HCT116 (cell line): ENCODE results near the gene TSPO. TPM values are rescaled to one million over a fixed set of nuclear protein-coding genes. Genes with fewer than 3 reads are reported as not detected.

Experiments
- ATAC-seq: fragments of 200-7000 bp; cut with Tn5 transposase; 2 replicates; pipeline ENCODE4 v1.9.1; 2020; ENCODE audit warnings: mild to moderate bottlenecking, moderate library complexity
- BruUV-seq: library from RNA; stranded (reverse); fragments of 400-500 nt; replicated peaks from 2 replicates; lab custom pipeline; 2021; lab: Mats Ljungman, UMichigan
- CTCF ChIA-PET: fragments of 300-600 bp; sonication (Branson Sonifier 250); formaldehyde crosslinking; loops from one replicate; lab custom pipeline; 2021; ENCODE audit warnings: antibody characterized with exemption; lab: Charles Lee
- POLR2A ChIA-PET: fragments of 300-600, 350-600 bp; sonication (Branson Sonifier 250); formaldehyde crosslinking; loops from one replicate; lab custom pipeline; 2021; ENCODE audit warnings: antibody characterized with exemption; lab: Charles Lee
- RAD21 ChIA-PET, 2 experiments: fragments of 300-600 bp; sonication (Branson Sonifier 250); formaldehyde crosslinking; loops; one replicate each; lab custom pipeline; 2023; ENCODE audit warnings: low total read pairs in 2 of 2; ENCODE audit not compliant: uncharacterized antibody in 2 of 2, unreplicated experiment in 2 of 2, low non-redundant PET in 1 of 2; lab: Charles Lee
- DNase-seq: peaks from one replicate; pipeline ENCODE4 v3.0.0-alpha.2; 2010; ENCODE audit warnings: low read depth, low spot score
- H2AFZ ChIP-seq: fragments of 200-600 bp; shearing (Covaris generic), sonication (generic); 2 replicates; pipeline ENCODE4 v1.6.1; 2017; ENCODE audit warnings: low read depth, mixed run types, mixed read lengths, antibody characterized with exemption, low read length; ENCODE audit not compliant: poor library complexity, severe bottlenecking
- H3K27ac ChIP-seq: 2 replicates; pipeline ENCODE4 v1.5.1; 2012; ENCODE audit warnings: low read depth, low read length
- H3K27me3 ChIP-seq: fragments of 200-600 bp; sonication (generic); 2 replicates; pipeline ENCODE4 v1.6.1; 2016; ENCODE audit warnings: mixed run types, low read length, mixed read lengths; ENCODE audit not compliant: insufficient read depth
- H3K36me3 ChIP-seq, 2 experiments: fragments of 200-500 bp in 1 of 2; fragments of 200-600 bp in 1 of 2; sonication (Bioruptor generic) in 1 of 2; sonication (generic) in 1 of 2; 2 replicates each; pipeline versions ENCODE4 v1.5.1 to v1.6.1; 2014 to 2016; ENCODE audit warnings: low read length in 2 of 2, inconsistent platforms in 1 of 2, mixed read lengths in 1 of 2, mixed run types in 1 of 2; ENCODE audit not compliant: insufficient read depth in 2 of 2, control insufficient read depth in 1 of 2
- H3K4me1 ChIP-seq, 2 experiments: fragments of 200-600 bp in 1 of 2; sonication (generic) in 1 of 2; 2 replicates each; pipeline versions ENCODE4 v1.5.1 to v1.6.1; 2012 to 2017; ENCODE audit warnings: low read length in 2 of 2, inconsistent platforms in 1 of 2, mild to moderate bottlenecking in 1 of 2, mixed read lengths in 1 of 2, mixed run types in 1 of 2, moderate library complexity in 1 of 2; ENCODE audit not compliant: insufficient read depth in 2 of 2, control insufficient read depth in 1 of 2
- H3K4me2 ChIP-seq: fragments of 200-600 bp; sonication (generic); 2 replicates; pipeline ENCODE4 v1.6.1; 2017; ENCODE audit warnings: mixed run types, low read length, mixed read lengths
- H3K4me3 ChIP-seq, 2 experiments: fragments of 200-600 bp in 1 of 2; sonication (generic) in 1 of 2; replicated peaks in 1 of 2; 2 replicates each; pipeline ENCODE4 v1.5.1; 2011 to 2016; ENCODE audit warnings: low read length in 2 of 2, control low read depth in 1 of 2, low read depth in 1 of 2, mild to moderate bottlenecking in 1 of 2, mixed read lengths in 1 of 2, mixed run types in 1 of 2
- H3K79me2 ChIP-seq: fragments of 200-600 bp; sonication (generic); 2 replicates; pipeline ENCODE4 v1.6.1; 2017; ENCODE audit warnings: mild to moderate bottlenecking, mixed run types, low read length, moderate library complexity, mixed read lengths; ENCODE audit not compliant: insufficient read depth
- H3K9ac ChIP-seq: fragments of 200-600 bp; sonication (generic); 2 replicates; pipeline ENCODE4 v1.6.1; 2016; ENCODE audit warnings: low read length, mixed read lengths
- H3K9me2 ChIP-seq: fragments of 200-600 bp; sonication (generic), shearing (Covaris generic); 2 replicates; pipeline ENCODE4 v1.6.1; 2017; ENCODE audit warnings: mixed run types, mild to moderate bottlenecking, moderate library complexity; ENCODE audit not compliant: insufficient read depth
- H3K9me3 ChIP-seq, 2 experiments: fragments of 200-500 bp in 1 of 2; fragments of 200-600 bp in 1 of 2; sonication (Bioruptor generic) in 1 of 2; sonication (generic) in 1 of 2; 2 replicates each; pipeline ENCODE4 v1.6.1; 2014 to 2017; ENCODE audit warnings: low read length in 2 of 2, mixed read lengths in 2 of 2, inconsistent platforms in 1 of 2, low read depth in 1 of 2, mild to moderate bottlenecking in 1 of 2, mixed run types in 1 of 2, moderate library complexity in 1 of 2; ENCODE audit not compliant: control insufficient read depth in 1 of 2, insufficient read depth in 1 of 2
- H4K20me1 ChIP-seq: fragments of 200-600 bp; sonication (generic), shearing (Covaris generic); 2 replicates; pipeline ENCODE4 v1.6.1; 2017; ENCODE audit warnings: mixed run types, mild to moderate bottlenecking, moderate library complexity; ENCODE audit not compliant: insufficient read depth
- CEBPB ChIP-seq: IDR thresholded peaks from 2 replicates; pipeline ENCODE4 v1.6.1; 2012; ENCODE audit warnings: low read depth
- POLR2A ChIP-seq: IDR thresholded peaks from 2 replicates; pipeline ENCODE4 v1.7.0; 2011; ENCODE audit warnings: borderline replicate concordance; ENCODE audit not compliant: insufficient read depth, insufficient read length; ENCODE audit errors: extremely low read depth
- POLR2AphosphoS5 ChIP-seq: IDR thresholded peaks from 2 replicates; pipeline ENCODE4 v1.6.1; 2011; ENCODE audit warnings: mild to moderate bottlenecking, low read depth, low read length, moderate library complexity
- RAD21 ChIP-seq: IDR thresholded peaks from 2 replicates; pipeline ENCODE4 v1.6.1; 2012; ENCODE audit warnings: low read depth, mild to moderate bottlenecking
- SRF ChIP-seq: IDR thresholded peaks from 2 replicates; pipeline ENCODE4 v1.6.1; 2012; ENCODE audit warnings: low read depth
- intact Hi-C: fragments of 100-400 bp; cut with micrococcal nuclease; formaldehyde crosslinking; loops from 2 replicates; pipeline ENCODE4 v1.10.0; 2022
- total RNA-seq: library from RNA; stranded (reverse); gene quantifications from one replicate; pipeline ENCODE4 v1.2.1, GENCODE V29; 2021; ENCODE audit not compliant: unreplicated experiment
- TF ChIP-seq, protein P1 (sequence below), 3 experiments: fragments of 200-600 bp in 1 of 3; sonication (generic) in 1 of 3; IDR thresholded peaks in 2 of 3; conservative IDR thresholded peaks in 1 of 3; 2 replicates each; pipeline ENCODE4 v1.5.1; 2012 to 2017; ENCODE audit warnings: low read depth in 2 of 3, low read length in 2 of 3, antibody characterized with exemption in 1 of 3, borderline replicate concordance in 1 of 3, control low read depth in 1 of 3, mild to moderate bottlenecking in 1 of 3, mixed read lengths in 1 of 3, mixed run types in 1 of 3, moderate library complexity in 1 of 3; ENCODE audit not compliant: insufficient read depth in 1 of 3

Gene TSPO
- total RNA-seq, 1 experiment from 2014 or later = 192 TPM

DNA sequence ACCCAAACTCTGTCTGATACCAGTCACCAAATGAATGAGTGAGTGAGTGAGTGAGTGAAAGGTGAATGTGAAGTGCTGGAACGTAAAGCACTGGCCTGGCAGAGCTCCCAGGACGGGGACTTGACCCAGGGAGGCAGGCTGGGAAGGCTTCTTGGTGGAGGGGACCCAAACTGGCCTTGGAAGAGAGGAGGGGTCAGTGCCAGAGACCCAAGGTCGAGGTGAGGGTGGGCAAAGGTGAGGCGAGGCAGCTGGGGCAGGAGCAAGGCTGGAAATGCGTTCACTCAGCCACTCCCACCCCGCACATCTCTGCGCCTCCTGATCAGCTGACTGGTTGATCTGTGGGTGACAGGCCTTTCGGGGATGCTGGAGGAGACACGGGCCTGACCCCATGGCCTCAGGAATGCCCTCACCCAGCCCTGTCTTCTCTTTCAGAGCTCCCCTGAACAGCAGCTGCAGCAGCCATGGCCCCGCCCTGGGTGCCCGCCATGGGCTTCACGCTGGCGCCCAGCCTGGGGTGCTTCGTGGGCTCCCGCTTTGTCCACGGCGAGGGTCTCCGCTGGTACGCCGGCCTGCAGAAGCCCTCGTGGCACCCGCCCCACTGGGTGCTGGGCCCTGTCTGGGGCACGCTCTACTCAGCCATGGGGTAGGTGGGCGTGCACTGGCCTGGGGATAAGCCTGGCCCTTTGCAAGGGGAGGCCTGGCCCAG, 7.6 kb downstream of the TSPO start:
- RAD21 ChIA-PET = no interaction called here
- Histone ChIP-seq H3K9me2 (no peaks in the 10 kb centered on the region), H3K79me2 (peaks cover 36% of the 10 kb centered on the region), H2AFZ (no peak overlapping the region), H3K9me3 (no peaks in the 10 kb centered on the region), H4K20me1 (no peaks in the 10 kb centered on the region), H3K27ac (no peak overlapping the region), H3K4me3 (no peak overlapping the region), H3K27me3 (no peaks in the 10 kb centered on the region), H3K9ac (no peak overlapping the region), H3K4me2 (no peak overlapping the region), H3K36me3 (peaks cover 2 to 8% of the 10 kb centered on the region in 2 experiments; a peak in 3 of 4 replicates), H3K4me1 (peaks cover 2 to 23% of the 10 kb centered on the region in 2 experiments; a peak in 3 of 4 replicates)
- no TSS peak for BruUV-seq
- intact Hi-C loops = no loop called here
- POLR2A ChIA-PET = no interaction called here
- no peak for ATAC-seq
- CTCF ChIA-PET = no interaction called here
- DNase-seq = no peak
- no peak for TF ChIP-seq POLR2AphosphoS5
- no peak for TF ChIP-seq SRF
- TF ChIP-seq CEBPB = no peak

DNA sequence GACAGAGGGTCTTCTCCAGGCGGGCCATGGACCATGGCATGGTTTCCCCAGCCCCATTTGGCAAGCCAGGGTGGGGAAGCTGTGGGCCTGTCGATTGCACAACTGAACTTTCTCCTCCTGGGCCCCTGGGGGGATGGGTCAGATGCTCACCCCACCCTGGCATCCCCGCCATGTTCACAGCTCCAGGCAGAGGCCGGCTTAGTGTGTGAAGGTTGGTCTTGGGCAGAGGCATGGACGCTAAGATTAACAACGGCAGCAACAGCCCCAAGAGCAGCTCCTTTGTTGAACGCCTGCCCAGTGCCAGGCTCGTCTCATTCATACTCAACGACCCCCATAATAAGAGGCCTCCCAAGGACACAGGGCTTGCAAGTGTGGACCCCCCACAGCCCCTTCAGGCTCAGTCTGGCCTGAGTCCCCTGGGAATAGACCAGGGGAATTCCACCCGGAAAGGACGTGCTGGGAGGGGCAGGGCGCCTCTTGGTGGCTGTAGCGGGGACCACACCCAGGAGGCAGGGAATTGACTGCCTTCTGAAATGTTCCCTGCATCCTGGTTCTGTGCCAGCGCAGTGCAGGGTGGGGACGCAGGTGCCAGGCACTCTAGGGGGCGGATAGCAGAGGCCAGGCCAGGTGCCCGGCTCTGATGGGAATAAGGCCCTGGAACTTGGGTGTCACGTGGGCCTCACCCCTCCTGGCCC, 8.3 kb downstream of the TSPO start:
- no peaks in the 10 kb centered on the region for H4K20me1 ChIP-seq
- ChIA-PET RAD21 (no interaction called here), POLR2A (no interaction called here), CTCF (no interaction called here)
- H3K27me3 ChIP-seq = no peaks in the 10 kb centered on the region
- no peak overlapping the region for H2AFZ ChIP-seq
- H3K27ac ChIP-seq = no peak overlapping the region
- H3K9ac ChIP-seq = no peak overlapping the region
- no peaks in the 10 kb centered on the region for H3K9me3 ChIP-seq
- BruUV-seq = no TSS peak
- H3K4me2 ChIP-seq = no peak overlapping the region
- DNase-seq (no peak), ATAC-seq (peak; percentile 45)
- intact Hi-C loops = no loop called here
- H3K36me3 ChIP-seq = peaks cover 2 to 8% of the 10 kb centered on the region in 2 experiments; a peak in 3 of 4 replicates
- no peak overlapping the region for H3K4me3 ChIP-seq
- H3K4me1 ChIP-seq = peaks cover 2 to 22% of the 10 kb centered on the region in 2 experiments; a peak in 3 of 4 replicates
- no peaks in the 10 kb centered on the region for H3K9me2 ChIP-seq
- peaks cover 30% of the 10 kb centered on the region for H3K79me2 ChIP-seq
- no peak for TF ChIP-seq POLR2AphosphoS5
- no peak for TF ChIP-seq POLR2A
- TF ChIP-seq, protein P1, sequence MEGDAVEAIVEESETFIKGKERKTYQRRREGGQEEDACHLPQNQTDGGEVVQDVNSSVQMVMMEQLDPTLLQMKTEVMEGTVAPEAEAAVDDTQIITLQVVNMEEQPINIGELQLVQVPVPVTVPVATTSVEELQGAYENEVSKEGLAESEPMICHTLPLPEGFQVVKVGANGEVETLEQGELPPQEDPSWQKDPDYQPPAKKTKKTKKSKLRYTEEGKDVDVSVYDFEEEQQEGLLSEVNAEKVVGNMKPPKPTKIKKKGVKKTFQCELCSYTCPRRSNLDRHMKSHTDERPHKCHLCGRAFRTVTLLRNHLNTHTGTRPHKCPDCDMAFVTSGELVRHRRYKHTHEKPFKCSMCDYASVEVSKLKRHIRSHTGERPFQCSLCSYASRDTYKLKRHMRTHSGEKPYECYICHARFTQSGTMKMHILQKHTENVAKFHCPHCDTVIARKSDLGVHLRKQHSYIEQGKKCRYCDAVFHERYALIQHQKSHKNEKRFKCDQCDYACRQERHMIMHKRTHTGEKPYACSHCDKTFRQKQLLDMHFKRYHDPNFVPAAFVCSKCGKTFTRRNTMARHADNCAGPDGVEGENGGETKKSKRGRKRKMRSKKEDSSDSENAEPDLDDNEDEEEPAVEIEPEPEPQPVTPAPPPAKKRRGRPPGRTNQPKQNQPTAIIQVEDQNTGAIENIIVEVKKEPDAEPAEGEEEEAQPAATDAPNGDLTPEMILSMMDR (IDR thresholded peaks at IDR 0.05 in 2 of 3, conservative IDR thresholded peaks at IDR 0.05 in 1 of 3; ENCODE audit: borderline replicate concordance in 1 of 3, insufficient read depth in 1 of 3, low read depth in 2 of 3, low read length in 2 of 3) = peak in 2 of 3 experiments; percentile 37 to 56; a peak in 4 of 6 replicates
- no peak; the same call in 1 of the 2 replicates for TF ChIP-seq RAD21
